ENCODE measurements around the gene RAB37.

GRCh38 chr17:74744714-74745547, 7.9 kb downstream of the RAB37 start:
- TF ChIP-seq KLF1 (tag by site-specific recombination; IDR thresholded peaks at IDR 0.05) = no peak; the same call in 1 of the 2 replicates
- TF ChIP-seq ZNF518A (tag by site-specific recombination; conservative IDR thresholded peaks at IDR 0.05; ENCODE audit: low read depth) = no peak
- TF ChIP-seq INSM2 (tag by site-specific recombination; IDR thresholded peaks at IDR 0.05) = no peak
- TF ChIP-seq YY1 (tag by site-specific recombination; IDR thresholded peaks at IDR 0.05) = no peak

Measured in HEK293 (cell line).